ENCODE data around the gene COPA. TPM values are rescaled to one million over a fixed set of nuclear protein-coding genes. Genes with fewer than 3 reads are reported as not detected.

COPA gene
- total RNA-seq, 3 donors from 2014 or later = 138 to 170 (median 153) TPM

DNA sequence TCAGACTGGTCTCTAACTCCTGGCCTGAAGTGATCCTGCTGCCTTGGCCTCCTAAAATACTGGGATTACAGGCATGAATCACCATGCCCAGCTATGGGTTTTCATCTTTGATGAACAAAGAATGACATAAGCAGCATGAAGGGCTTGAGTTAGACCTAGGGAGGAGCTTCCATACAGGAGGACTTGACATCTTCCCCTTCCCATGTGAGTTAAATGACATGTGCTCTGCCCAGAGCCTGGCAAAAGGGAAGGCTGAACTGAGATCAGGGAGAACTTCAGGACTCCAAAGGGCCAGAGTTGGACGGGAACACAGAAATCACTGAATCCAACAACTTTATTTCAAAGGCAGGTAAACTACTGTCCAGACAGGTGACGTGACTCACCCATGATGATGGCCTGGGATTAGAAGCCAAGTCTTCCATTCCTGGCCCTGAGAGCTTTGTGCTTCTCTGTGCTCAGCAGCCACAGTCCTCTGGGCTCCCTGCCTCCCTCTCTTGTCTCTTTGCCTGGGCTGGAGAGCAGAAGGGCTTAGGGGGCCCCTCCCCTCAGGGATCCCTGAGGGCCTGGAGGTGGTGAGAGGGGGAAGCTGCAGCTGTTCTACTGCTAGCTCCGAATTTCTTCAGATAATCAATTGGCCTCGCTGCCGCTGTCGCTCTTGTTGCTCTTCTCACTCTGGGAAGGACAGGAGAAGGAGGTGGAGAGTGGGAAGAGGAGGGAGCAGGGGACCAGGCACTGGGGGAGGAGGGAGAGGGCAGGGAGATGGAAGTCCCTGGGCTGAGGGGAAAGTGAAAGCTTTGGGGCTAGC, 31.5 kb upstream of the COPA start:
- H3K4me1 ChIP-seq = peaks cover 4 to 7% of the 10 kb centered on the region in 2 donors
- DNase-seq (ENCODE audit: low spot score in 2 of 2) = no peak
- no peaks in the 10 kb centered on the region for H3K9me3 ChIP-seq
- peak overlapping the region in 1 of 3 donors; percentile 25 for H3K4me3 ChIP-seq
- no peaks in the 10 kb centered on the region for H3K27me3 ChIP-seq
- intact Hi-C loops (cut with DNase I; ENCODE audit: low total_unique reads) = no loop called here
- peak overlapping the region; percentile 80 to 84 for H3K27ac ChIP-seq
- H3K36me3 ChIP-seq = no peaks in the 10 kb centered on the region
- no peak for TF ChIP-seq POLR2AphosphoS5 (IDR thresholded peaks at IDR 0.05)
- no peak for TF ChIP-seq POLR2A (IDR thresholded peaks at IDR 0.05)
- TF ChIP-seq, protein P1, sequence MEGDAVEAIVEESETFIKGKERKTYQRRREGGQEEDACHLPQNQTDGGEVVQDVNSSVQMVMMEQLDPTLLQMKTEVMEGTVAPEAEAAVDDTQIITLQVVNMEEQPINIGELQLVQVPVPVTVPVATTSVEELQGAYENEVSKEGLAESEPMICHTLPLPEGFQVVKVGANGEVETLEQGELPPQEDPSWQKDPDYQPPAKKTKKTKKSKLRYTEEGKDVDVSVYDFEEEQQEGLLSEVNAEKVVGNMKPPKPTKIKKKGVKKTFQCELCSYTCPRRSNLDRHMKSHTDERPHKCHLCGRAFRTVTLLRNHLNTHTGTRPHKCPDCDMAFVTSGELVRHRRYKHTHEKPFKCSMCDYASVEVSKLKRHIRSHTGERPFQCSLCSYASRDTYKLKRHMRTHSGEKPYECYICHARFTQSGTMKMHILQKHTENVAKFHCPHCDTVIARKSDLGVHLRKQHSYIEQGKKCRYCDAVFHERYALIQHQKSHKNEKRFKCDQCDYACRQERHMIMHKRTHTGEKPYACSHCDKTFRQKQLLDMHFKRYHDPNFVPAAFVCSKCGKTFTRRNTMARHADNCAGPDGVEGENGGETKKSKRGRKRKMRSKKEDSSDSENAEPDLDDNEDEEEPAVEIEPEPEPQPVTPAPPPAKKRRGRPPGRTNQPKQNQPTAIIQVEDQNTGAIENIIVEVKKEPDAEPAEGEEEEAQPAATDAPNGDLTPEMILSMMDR (IDR thresholded peaks at IDR 0.05) = no peak

DNA sequence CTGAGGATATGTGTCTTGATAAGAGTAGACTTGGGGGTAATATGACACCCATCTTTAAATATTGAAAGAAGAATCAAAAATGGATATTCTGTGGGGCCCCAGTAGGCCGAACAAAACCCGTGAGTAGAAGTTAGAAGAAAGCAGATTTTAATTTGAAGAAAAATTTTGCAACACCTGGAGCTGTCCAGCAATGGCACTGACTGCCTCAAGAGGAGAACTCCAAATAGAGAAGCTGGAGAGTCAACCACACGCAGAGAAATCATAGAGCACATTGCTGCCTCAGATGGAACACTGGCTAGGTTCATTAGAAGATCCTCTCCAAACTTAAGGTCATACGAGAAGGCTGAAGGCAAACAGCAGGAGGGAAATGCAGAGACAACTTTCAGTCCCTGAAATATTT, 30.6 kb upstream of the COPA start:
- peak overlapping the region; percentile 80 to 84 for H3K27ac ChIP-seq
- H3K9me3 ChIP-seq = no peaks in the 10 kb centered on the region
- H3K4me1 ChIP-seq = peaks cover 4 to 7% of the 10 kb centered on the region in 2 donors
- TF ChIP-seq, protein P1 (IDR thresholded peaks at IDR 0.05) = no peak
- TF ChIP-seq POLR2A (IDR thresholded peaks at IDR 0.05) (no peak), POLR2AphosphoS5 (IDR thresholded peaks at IDR 0.05) (no peak)
- H3K27me3 ChIP-seq = no peaks in the 10 kb centered on the region
- H3K36me3 ChIP-seq = no peaks in the 10 kb centered on the region
- no peak for DNase-seq (ENCODE audit: low spot score in 2 of 2)
- intact Hi-C loops (cut with DNase I; ENCODE audit: low total_unique reads) = no loop called here
- no peak overlapping the region for H3K4me3 ChIP-seq

DNA sequence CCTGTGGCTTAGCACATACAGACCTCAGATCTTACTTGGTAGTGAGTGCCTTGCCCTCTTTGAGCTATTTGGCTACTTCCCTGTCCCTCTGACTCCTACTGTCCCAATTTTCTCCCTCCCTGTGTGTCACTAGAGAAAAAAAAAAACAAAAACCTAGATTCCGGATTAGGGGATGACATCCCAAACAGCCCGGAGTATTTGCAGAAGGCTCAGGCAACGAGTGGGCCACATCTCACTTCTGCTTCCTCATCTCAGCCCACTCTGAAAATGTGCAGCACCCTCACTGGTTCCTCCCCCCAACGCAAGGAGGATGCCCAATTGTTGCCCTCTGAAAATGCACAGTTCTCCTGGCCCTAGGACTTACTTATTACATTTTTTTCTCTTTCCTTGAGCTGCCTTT, 28.7 kb upstream of the COPA start:
- Histone ChIP-seq H3K9me3 (no peaks in the 10 kb centered on the region), H3K4me1 (peaks cover 4 to 7% of the 10 kb centered on the region in 2 donors), H3K27me3 (no peaks in the 10 kb centered on the region), H3K36me3 (no peaks in the 10 kb centered on the region), H3K27ac (no peak overlapping the region), H3K4me3 (no peak overlapping the region)
- no peak for DNase-seq (ENCODE audit: low spot score in 2 of 2)
- intact Hi-C loops (cut with DNase I; ENCODE audit: low total_unique reads) = no loop called here
- TF ChIP-seq POLR2AphosphoS5 (IDR thresholded peaks at IDR 0.05) (no peak), POLR2A (IDR thresholded peaks at IDR 0.05) (no peak)
- TF ChIP-seq, protein P1 (IDR thresholded peaks at IDR 0.05) = no peak

DNA sequence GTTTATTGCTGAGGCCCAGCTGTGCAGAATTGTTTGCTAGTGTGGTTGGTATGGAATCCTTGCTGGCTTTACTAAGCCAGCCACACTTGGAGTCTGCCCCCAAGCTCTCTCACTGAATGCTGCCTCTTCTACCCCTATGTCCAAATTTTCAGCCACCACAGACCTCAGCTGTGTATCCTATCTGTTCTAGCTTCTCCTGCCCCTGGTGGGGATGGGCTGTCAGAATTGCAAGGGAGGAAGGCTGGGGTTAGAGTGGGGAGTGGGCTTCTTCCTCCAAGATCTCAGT, 28.2 kb upstream of the COPA start:
- TF ChIP-seq POLR2AphosphoS5 (IDR thresholded peaks at IDR 0.05) = no peak
- TF ChIP-seq, protein P1 (IDR thresholded peaks at IDR 0.05) = no peak
- no peak for TF ChIP-seq POLR2A (IDR thresholded peaks at IDR 0.05)
- Histone ChIP-seq H3K27ac (no peak overlapping the region), H3K36me3 (no peaks in the 10 kb centered on the region), H3K27me3 (no peaks in the 10 kb centered on the region), H3K9me3 (no peaks in the 10 kb centered on the region), H3K4me3 (no peak overlapping the region), H3K4me1 (peaks cover 3 to 5% of the 10 kb centered on the region in 2 donors)
- no peak for DNase-seq (ENCODE audit: low spot score in 2 of 2)
- intact Hi-C loops (cut with DNase I; ENCODE audit: low total_unique reads) = no loop called here

DNA sequence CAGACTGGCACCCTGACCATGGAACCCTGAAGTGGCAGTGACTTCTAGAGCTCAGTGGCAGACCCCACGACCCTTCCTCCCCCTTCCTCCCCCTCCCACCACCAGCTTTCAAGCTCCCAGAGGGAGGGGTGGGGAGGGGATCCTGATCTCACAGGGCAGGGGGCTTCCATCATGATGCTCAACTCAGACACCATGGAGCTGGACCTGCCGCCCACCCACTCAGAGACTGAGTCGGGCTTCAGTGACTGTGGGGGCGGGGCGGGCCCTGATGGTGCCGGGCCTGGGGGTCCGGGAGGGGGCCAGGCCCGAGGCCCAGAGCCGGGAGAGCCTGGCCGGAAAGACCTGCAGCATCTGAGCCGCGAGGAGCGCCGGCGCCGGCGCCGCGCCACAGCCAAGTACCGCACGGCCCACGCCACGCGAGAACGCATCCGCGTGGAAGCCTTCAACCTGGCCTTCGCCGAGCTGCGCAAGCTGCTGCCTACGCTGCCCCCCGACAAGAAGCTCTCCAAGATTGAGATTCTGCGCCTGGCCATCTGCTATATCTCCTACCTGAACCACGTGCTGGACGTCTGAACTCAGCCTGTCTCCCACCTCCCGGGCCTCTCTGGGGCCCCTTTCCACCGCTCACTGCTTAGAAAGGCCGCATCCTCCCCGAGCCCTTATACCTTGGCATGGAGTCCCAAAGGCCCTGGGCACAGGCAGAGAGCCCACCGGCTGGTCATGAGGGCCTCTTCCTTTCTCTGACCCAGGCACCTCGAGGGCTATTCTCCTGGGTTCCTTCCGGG, 27.7 kb upstream of the COPA start:
- Histone ChIP-seq H3K9me3 (no peaks in the 10 kb centered on the region), H3K27ac (no peak overlapping the region), H3K27me3 (no peaks in the 10 kb centered on the region), H3K4me1 (no peaks in the 10 kb centered on the region), H3K36me3 (no peaks in the 10 kb centered on the region), H3K4me3 (no peak overlapping the region)
- intact Hi-C loops (cut with DNase I; ENCODE audit: low total_unique reads) = no loop called here
- TF ChIP-seq POLR2A (IDR thresholded peaks at IDR 0.05) = no peak
- TF ChIP-seq POLR2AphosphoS5 (IDR thresholded peaks at IDR 0.05) = no peak
- TF ChIP-seq, protein P1 (IDR thresholded peaks at IDR 0.05) = no peak
- DNase-seq (ENCODE audit: low spot score in 2 of 2) = no peak
